Activated CD4-positive, alpha-beta memory T cell treated with anti-CD3 and anti-CD28 coated beads for 36 hours (primary cell): Measurements from ENCODE around the gene ECHDC1. TPM values are rescaled to one million over a fixed set of nuclear protein-coding genes. Genes with fewer than 3 reads are reported as not detected.
A peak's percentile ranks its signal among the peaks of the same experiment; 100 is the strongest.
"Not testable (repeated sequence)": the region's sequence is repeated elsewhere in the genome, so short reads cannot be mapped to it uniquely, and the experiment has no call there.

ENCODE experiments used
- CTCF ChIA-PET: fragments of 350-600 bp; sonication (Branson Sonifier 250); formaldehyde crosslinking; loops from one replicate; lab custom pipeline; 2021; ENCODE audit warnings: antibody characterized with exemption, inconsistent platforms; lab: Charles Lee
- POLR2A ChIA-PET: fragments of 350-600 bp; sonication (Branson Sonifier 250); formaldehyde crosslinking; loops from one replicate; lab custom pipeline; 2021; ENCODE audit warnings: antibody characterized with exemption; lab: Charles Lee
- DNase-seq: peaks from one replicate; pipeline ENCODE4 v3.0.0-alpha.2; 2020
- H3K27ac Mint-ChIP-seq: one replicate; pipeline ENCODE4 v1.8.0; 2021; ENCODE audit warnings: mixed read lengths
- H3K27me3 Mint-ChIP-seq: one replicate; pipeline ENCODE4 v1.8.0; 2021; ENCODE audit warnings: mixed read lengths
- H3K36me3 Mint-ChIP-seq: one replicate; pipeline ENCODE4 v1.8.0; 2021; ENCODE audit warnings: mixed read lengths
- H3K4me1 Mint-ChIP-seq: one replicate; pipeline ENCODE4 v1.8.0; 2021; ENCODE audit warnings: low read depth, mixed read lengths
- H3K4me3 Mint-ChIP-seq: one replicate; pipeline ENCODE4 v1.8.0; 2021; ENCODE audit warnings: mild to moderate bottlenecking, mixed read lengths
- H3K9me3 Mint-ChIP-seq: one replicate; pipeline ENCODE4 v1.8.0; 2021; ENCODE audit warnings: mixed read lengths
- intact Hi-C: fragments of 100-400 bp; cut with micrococcal nuclease; formaldehyde crosslinking; loops from one replicate; pipeline ENCODE4 v1.15.1; 2023
- total RNA-seq, 2 experiments: library from RNA; stranded (reverse); gene quantifications; one replicate each; pipeline ENCODE4 v1.2.3, GENCODE V29; 2021

ECHDC1 gene, protein sequence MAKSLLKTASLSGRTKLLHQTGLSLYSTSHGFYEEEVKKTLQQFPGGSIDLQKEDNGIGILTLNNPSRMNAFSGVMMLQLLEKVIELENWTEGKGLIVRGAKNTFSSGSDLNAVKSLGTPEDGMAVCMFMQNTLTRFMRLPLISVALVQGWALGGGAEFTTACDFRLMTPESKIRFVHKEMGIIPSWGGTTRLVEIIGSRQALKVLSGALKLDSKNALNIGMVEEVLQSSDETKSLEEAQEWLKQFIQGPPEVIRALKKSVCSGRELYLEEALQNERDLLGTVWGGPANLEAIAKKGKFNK
- 10 to 100 TPM; 42.9 to 43.7 TPM for total RNA-seq

- H3K4me1 Mint-ChIP-seq: peaks cover 7% of the 10 kb centered on the region
- intact Hi-C loops: loop anchor here (1.0 to 2.0 kb wide), 4 partner anchors 40 to 173 kb away; partner anchors contain the start of gene RNF146
- no peak within 1 kb of the TSS for H3K27ac Mint-ChIP-seq
- no peaks in the 10 kb centered on the region for H3K27me3 Mint-ChIP-seq
- H3K9me3 Mint-ChIP-seq: no peaks in the 10 kb centered on the region
- peak; percentile 83 for DNase-seq
- no peak within 1 kb of the TSS for H3K4me3 Mint-ChIP-seq
- POLR2A ChIA-PET: interaction anchor here (0.9 to 2.0 kb wide), 4 partner anchors 76 to 176 kb away, joined by 3 to 9 read pairs (median 4); partner anchors contain the start of genes MTCL3 and RNF146
- peaks cover 2% of the 10 kb centered on the region for H3K36me3 Mint-ChIP-seq
- CTCF ChIA-PET: interaction anchor here (0.8 to 2.1 kb wide), 8 partner anchors 20 to 195 kb away, joined by 3 to 22 read pairs (median 5); partner anchors contain the start of gene RNF146
Observed at GRCh38 chr6:127342946-127343808, at the start of gene ECHDC1. ECHDC1 (minus strand) TSS chr6:127343609; CDS start chr6:127331028, 12,581 bp downstream.

DNA sequence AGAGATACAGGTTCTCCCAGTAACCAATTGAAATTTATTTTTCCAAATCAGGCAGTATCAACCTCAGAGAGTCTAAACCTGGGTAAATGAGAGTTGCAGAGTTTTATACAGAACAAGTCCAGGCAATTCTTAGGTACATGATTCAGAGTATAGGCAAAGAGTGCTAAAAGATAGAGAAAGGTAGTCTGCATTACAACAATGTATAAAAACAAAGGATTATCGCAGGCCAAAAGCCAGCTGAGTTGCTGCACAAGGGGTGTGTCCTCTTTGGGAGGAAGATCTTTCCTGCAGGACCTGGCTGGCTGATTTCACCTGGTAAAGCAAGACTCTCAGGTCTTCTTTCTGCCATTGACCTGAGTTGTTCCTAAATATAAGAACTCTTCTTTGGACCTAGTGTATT lies 48.9 kb upstream of the ECHDC1 start:
- Mint-ChIP-seq H3K27ac (no peak overlapping the region), H3K9me3 (no peaks in the 10 kb centered on the region), H3K4me1 (no peaks in the 10 kb centered on the region), H3K36me3 (no peaks in the 10 kb centered on the region), H3K4me3 (no peak overlapping the region), H3K27me3 (peaks cover 3% of the 10 kb centered on the region)
- intact Hi-C loops: no loop called here
- no peak for DNase-seq
- ChIA-PET POLR2A (no interaction called here), CTCF (no interaction called here)

GRCh38 chr6:127391094-127391953 lies 47.9 kb upstream of the ECHDC1 start:
- DNase-seq: no peak
- ChIA-PET POLR2A (no interaction called here), CTCF (no interaction called here)
- H3K9me3 Mint-ChIP-seq: no peaks in the 10 kb centered on the region
- H3K4me3 Mint-ChIP-seq: no peak overlapping the region
- H3K27me3 Mint-ChIP-seq: peaks cover 3% of the 10 kb centered on the region
- H3K4me1 Mint-ChIP-seq: no peaks in the 10 kb centered on the region
- H3K36me3 Mint-ChIP-seq: no peaks in the 10 kb centered on the region
- no peak overlapping the region for H3K27ac Mint-ChIP-seq
- intact Hi-C loops: no loop called here

DNA sequence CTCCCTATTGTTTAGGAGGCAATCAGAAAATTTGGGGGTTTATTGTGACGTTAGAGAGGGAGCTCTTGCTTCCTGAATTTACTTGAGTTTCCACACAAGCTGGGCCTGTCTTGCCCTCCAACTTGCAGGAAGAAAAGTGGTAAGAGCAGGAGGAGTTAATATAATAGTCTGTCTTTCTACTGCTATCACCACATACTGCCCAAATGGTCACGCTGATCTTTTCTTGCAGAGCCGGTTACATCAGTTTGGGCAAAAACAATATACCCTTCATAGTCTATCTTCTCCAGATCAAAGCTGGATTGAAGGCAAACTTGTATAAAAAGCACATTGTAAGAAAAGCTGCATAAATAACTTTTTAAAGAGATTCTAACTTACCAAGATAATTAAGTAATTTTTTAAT lies 46.3 kb upstream of the ECHDC1 start:
- Mint-ChIP-seq H3K4me1 (no peaks in the 10 kb centered on the region), H3K27ac (no peak overlapping the region), H3K4me3 (no peak overlapping the region), H3K9me3 (no peaks in the 10 kb centered on the region), H3K36me3 (no peaks in the 10 kb centered on the region), H3K27me3 (peaks cover 3% of the 10 kb centered on the region)
- ChIA-PET CTCF (interaction anchor here (1.1 kb wide), 1 partner anchor 127 kb away, joined by 4 read pairs; no protein-coding TSS in a partner anchor), POLR2A (no interaction called here)
- no peak for DNase-seq
- intact Hi-C loops: loop anchor here (5.0 kb wide), 1 partner anchor 592 kb away; no protein-coding TSS in a partner anchor

DNA sequence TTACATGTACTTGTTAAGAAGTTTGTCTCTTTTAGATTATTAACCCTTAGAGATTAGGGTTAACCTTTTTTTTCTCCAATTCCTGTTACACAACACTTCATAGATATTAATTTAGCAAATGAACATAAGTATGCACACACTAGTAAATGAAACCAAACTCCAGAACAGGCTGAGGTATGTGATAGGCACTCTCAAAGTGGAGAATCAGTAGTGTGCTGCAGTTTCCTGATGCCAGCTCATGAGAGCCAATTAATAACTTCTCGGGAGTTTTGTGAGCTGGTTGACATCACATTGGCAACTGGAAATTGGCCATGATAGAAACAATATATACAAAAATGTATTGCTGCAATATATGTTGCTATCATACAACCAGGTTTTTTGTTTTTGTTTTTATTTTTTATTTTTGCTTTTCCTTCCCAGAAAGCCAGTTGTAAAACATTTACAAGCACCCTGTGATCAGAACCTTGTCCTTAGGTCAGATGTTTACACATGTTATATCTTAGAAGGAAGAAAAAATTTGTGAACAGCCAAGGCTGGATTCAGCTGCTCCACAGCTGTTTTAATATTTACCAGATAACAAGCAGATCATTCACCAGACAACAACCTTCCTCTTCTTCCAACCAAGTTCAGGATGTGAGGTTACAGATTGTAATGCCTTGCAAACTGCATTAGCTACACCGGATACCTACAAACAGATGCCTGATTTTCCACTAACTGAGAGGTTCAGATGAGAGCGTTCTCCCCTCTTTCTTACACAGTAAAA lies 42.4 kb upstream of the ECHDC1 start:
- CTCF ChIA-PET: no interaction called here

GRCh38 chr6:127384848-127385247 lies 41.4 kb upstream of the ECHDC1 start:
- H3K4me3 Mint-ChIP-seq, H3K36me3 Mint-ChIP-seq, H3K27me3 Mint-ChIP-seq, H3K9me3 Mint-ChIP-seq, H3K4me1 Mint-ChIP-seq, CTCF ChIA-PET, H3K27ac Mint-ChIP-seq, POLR2A ChIA-PET, DNase-seq: not testable (repeated sequence)
- intact Hi-C loops: loop anchor here (5.0 kb wide), 1 partner anchor 588 kb away; no protein-coding TSS in a partner anchor

More for the DNA sequence above, 42.4 kb upstream of the ECHDC1 start:
- Mint-ChIP-seq H3K27me3 (peaks cover 4% of the 10 kb centered on the region), H3K36me3 (no peaks in the 10 kb centered on the region), H3K27ac (no peak overlapping the region), H3K9me3 (no peaks in the 10 kb centered on the region), H3K4me1 (no peaks in the 10 kb centered on the region), H3K4me3 (no peak overlapping the region)
- intact Hi-C loops: loop anchor here (5.0 kb wide), 1 partner anchor 589 kb away; no protein-coding TSS in a partner anchor
- POLR2A ChIA-PET: no interaction called here
- no peak for DNase-seq

GRCh38 chr6:127383988-127384387 lies 40.6 kb upstream of the ECHDC1 start:
- Mint-ChIP-seq H3K27me3 (peaks cover 1% of the 10 kb centered on the region), H3K4me1 (no peaks in the 10 kb centered on the region), H3K4me3 (no peak overlapping the region), H3K9me3 (no peaks in the 10 kb centered on the region), H3K36me3 (no peaks in the 10 kb centered on the region), H3K27ac (no peak overlapping the region)
- ChIA-PET CTCF (no interaction called here), POLR2A (no interaction called here)
- DNase-seq: no peak
- intact Hi-C loops: no loop called here

DNA sequence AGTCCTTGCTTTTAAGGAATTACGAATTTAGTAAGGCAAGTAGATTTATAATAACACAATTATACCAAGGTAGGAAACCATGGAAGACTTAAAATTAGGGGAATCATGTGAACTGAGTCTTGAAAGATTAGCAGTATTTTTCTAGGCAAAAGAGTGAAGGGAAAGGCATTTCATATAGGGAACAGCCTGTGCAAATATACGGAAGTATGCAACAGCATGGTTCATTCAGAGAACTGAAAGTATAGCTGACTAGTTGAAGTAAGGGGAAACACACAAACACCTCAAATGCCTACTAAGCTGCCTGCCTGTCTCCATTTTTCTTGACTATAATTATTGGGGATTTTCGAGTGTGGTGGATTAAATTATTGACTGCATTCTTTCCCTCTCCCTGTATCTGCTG lies 39.0 kb upstream of the ECHDC1 start:
- Mint-ChIP-seq H3K9me3 (no peaks in the 10 kb centered on the region), H3K4me3 (no peak overlapping the region), H3K4me1 (no peaks in the 10 kb centered on the region), H3K27ac (no peak overlapping the region), H3K27me3 (peaks cover 1% of the 10 kb centered on the region), H3K36me3 (no peaks in the 10 kb centered on the region)
- CTCF ChIA-PET: no interaction called here
- no peak for DNase-seq
- POLR2A ChIA-PET: no interaction called here
- intact Hi-C loops: no loop called here

DNA sequence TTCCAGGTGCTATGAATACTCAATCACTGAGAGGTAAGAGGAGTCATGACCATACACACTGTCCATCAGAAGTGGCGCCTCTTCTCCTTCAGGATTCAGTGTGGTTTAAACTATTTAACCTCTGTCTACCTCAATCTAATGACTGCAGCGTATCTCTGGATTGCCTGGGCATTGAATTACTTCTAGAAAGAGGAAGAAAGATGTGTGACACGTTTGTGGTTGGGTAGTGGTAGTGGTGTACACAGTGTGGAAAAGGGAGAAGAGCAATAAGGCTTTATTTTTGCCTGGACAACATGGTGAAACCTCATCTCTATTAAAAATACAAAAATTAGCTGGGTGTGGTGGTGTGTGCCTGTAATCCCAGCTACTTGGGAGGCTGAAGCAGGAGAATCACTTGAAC lies 38.0 kb upstream of the ECHDC1 start:
- CTCF ChIA-PET: interaction anchor here (0.9 kb wide), 1 partner anchor 38 kb away, joined by 3 read pairs; no protein-coding TSS in a partner anchor
- no peak overlapping the region for H3K4me3 Mint-ChIP-seq
- no peaks in the 10 kb centered on the region for H3K9me3 Mint-ChIP-seq
- POLR2A ChIA-PET: no interaction called here
- intact Hi-C loops: no loop called here
- DNase-seq: no peak
- H3K27ac Mint-ChIP-seq: no peak overlapping the region
- H3K36me3 Mint-ChIP-seq: no peaks in the 10 kb centered on the region
- H3K27me3 Mint-ChIP-seq: peaks cover 1% of the 10 kb centered on the region
- H3K4me1 Mint-ChIP-seq: no peaks in the 10 kb centered on the region

DNA sequence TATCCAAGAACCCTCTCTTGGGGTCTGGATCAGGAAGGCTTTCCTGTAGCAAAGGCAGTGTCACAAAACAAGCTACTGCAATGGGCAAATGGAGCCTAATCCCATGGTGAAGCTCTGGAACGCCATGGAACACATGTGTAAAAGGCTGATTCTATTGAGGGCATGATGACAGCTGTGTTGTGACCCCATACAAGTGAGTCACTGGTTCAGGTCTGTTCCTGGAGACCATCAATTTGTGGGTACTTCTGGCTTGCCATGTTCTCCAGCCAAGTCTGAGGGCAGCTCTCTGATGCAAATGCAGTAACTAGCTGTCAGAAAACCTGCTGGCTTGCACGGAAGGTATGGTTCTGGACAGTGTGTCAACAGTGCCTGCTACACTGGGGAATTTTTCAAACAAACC lies 33.3 kb upstream of the ECHDC1 start:
- Mint-ChIP-seq H3K27me3 (peaks cover 1% of the 10 kb centered on the region), H3K27ac (no peak overlapping the region), H3K4me3 (no peak overlapping the region), H3K9me3 (peaks cover 4% of the 10 kb centered on the region), H3K36me3 (peaks cover 2% of the 10 kb centered on the region), H3K4me1 (no peaks in the 10 kb centered on the region)
- POLR2A ChIA-PET: no interaction called here
- intact Hi-C loops: no loop called here
- no peak for DNase-seq
- CTCF ChIA-PET: no interaction called here

- no peaks in the 10 kb centered on the region for H3K4me1 Mint-ChIP-seq
- ChIA-PET CTCF (no interaction called here), POLR2A (no interaction called here)
- intact Hi-C loops: no loop called here
- DNase-seq: no peak
- H3K27ac Mint-ChIP-seq: no peak overlapping the region
- peaks cover 7% of the 10 kb centered on the region for H3K9me3 Mint-ChIP-seq
- H3K4me3 Mint-ChIP-seq: no peak overlapping the region
- no peaks in the 10 kb centered on the region for H3K27me3 Mint-ChIP-seq
- peaks cover 3% of the 10 kb centered on the region for H3K36me3 Mint-ChIP-seq
Observed at GRCh38 chr6:127367023-127367375, 23.6 kb upstream of the ECHDC1 start.
